Endodermal cell (in vitro differentiated cells): ENCODE data around the gene CYP2W1. TPM values are rescaled to one million over a fixed set of nuclear protein-coding genes. Genes with fewer than 3 reads are reported as not detected.
"Not testable (repeated sequence)": the region's sequence is repeated elsewhere in the genome, so short reads cannot be mapped to it uniquely, and the experiment has no call there.

Experiments used
- DNase-seq: peaks from one replicate; pipeline ENCODE4 v3.0.0-alpha.2; 2017
- H3K27ac ChIP-seq: 2 replicates; pipeline ENCODE4 v1.5.1; 2013; ENCODE audit warnings: mild to moderate bottlenecking, low read depth, low read length, moderate library complexity
- H3K27me3 ChIP-seq: 2 replicates; pipeline ENCODE4 v1.6.1; 2013; ENCODE audit warnings: mild to moderate bottlenecking, low read length, moderate library complexity; ENCODE audit not compliant: insufficient read depth, control insufficient read depth, poor library complexity, severe bottlenecking
- H3K36me3 ChIP-seq: 2 replicates; pipeline ENCODE4 v1.7.0; 2013; ENCODE audit warnings: mild to moderate bottlenecking, low read length, moderate library complexity; ENCODE audit not compliant: control insufficient read depth, insufficient read depth
- H3K4me1 ChIP-seq: one replicate; pipeline ENCODE4 v1.7.0; 2013; ENCODE audit warnings: low read length; ENCODE audit not compliant: control insufficient read depth, insufficient read depth
- H3K4me3 ChIP-seq: 2 replicates; pipeline ENCODE4 v1.5.1; 2013; ENCODE audit warnings: mild to moderate bottlenecking, low read length, moderate library complexity
- H3K9ac ChIP-seq: 2 replicates; pipeline ENCODE4 v1.6.1; 2013; ENCODE audit warnings: mild to moderate bottlenecking, low read length, moderate library complexity; ENCODE audit not compliant: poor library complexity, severe bottlenecking; ENCODE audit errors: extremely low read depth
- H3K9me3 ChIP-seq: 2 replicates; pipeline ENCODE4 v1.6.1; 2013; ENCODE audit warnings: mild to moderate bottlenecking, low read length, moderate library complexity; ENCODE audit not compliant: control insufficient read depth
- H3K27ac Mint-ChIP-seq: 2 replicates; pipeline ENCODE4 v1.8.0; 2020; ENCODE audit warnings: mixed read lengths
- H3K27me3 Mint-ChIP-seq: 2 replicates; pipeline ENCODE4 v1.8.0; 2021; ENCODE audit warnings: mild to moderate bottlenecking, mixed read lengths; ENCODE audit not compliant: insufficient read depth
- H3K36me3 Mint-ChIP-seq: 2 replicates; pipeline ENCODE4 v1.8.0; 2020; ENCODE audit warnings: low read depth, mixed read lengths
- H3K4me1 Mint-ChIP-seq: 2 replicates; pipeline ENCODE4 v1.8.0; 2020; ENCODE audit warnings: mixed read lengths
- H3K4me3 Mint-ChIP-seq: 2 replicates; pipeline ENCODE4 v1.8.0; 2020; ENCODE audit warnings: mild to moderate bottlenecking, moderate library complexity, mixed read lengths
- H3K9me3 Mint-ChIP-seq: 2 replicates; pipeline ENCODE4 v1.8.0; 2020; ENCODE audit warnings: mild to moderate bottlenecking, mixed read lengths
- CTCF ChIP-seq: fragments of 200-600 bp; sonication (generic); conservative IDR thresholded peaks from 2 replicates; pipeline ENCODE4 v1.5.0; 2021; ENCODE audit warnings: antibody characterized with exemption, mild to moderate bottlenecking
- WGBS, 2 experiments: methylation state at CpG; one replicate each; pipeline versions ENCODE4 v1.1.5 to v1.1.7; 2013; ENCODE audit warnings: missing lambda C conversion rate in 2 of 2, mixed read lengths in 1 of 2; ENCODE audit not compliant: insufficient coverage in 1 of 2, insufficient read length in 1 of 2; 5-methylcytosine and 5-hydroxymethylcytosine counted together
- total RNA-seq, 2 donors: library from RNA; stranded (reverse); fragmentation: NEBNext Ultra II Directional in 1 of 2; extraction: Animal tissue kit (Norgen Biotek cat#: 25700) in 1 of 2; gene quantifications; 2 replicates in 1 of 2; 3 replicates in 1 of 2; pipeline ENCODE4 v1.2.1, GENCODE V29; 2021

Gene CYP2W1
- total RNA-seq, 2 donors from 2014 or later = not detected

- H3K9me3 ChIP-seq = peaks cover 17% of the 10 kb centered on the region
- peaks cover 11% of the 10 kb centered on the region for H3K36me3 ChIP-seq
- no peak overlapping the region for H3K4me3 ChIP-seq
- H3K4me1 ChIP-seq = no peaks in the 10 kb centered on the region
- 93 to 94% methylated on average over 17 to 25 of the region's 25 CpGs for WGBS, 2 experiments
- DNase-seq = no peak
- Mint-ChIP-seq H3K4me3 (no peak overlapping the region), H3K4me1 (no peaks in the 10 kb centered on the region), H3K36me3 (peaks cover 14% of the 10 kb centered on the region), H3K27me3 (no peaks in the 10 kb centered on the region), H3K9me3 (peaks cover 15% of the 10 kb centered on the region), H3K27ac (no peak overlapping the region)
- H3K27me3 ChIP-seq = no peaks in the 10 kb centered on the region
- TF ChIP-seq CTCF = no peak
- H3K27ac ChIP-seq = no peak overlapping the region
- no peak overlapping the region for H3K9ac ChIP-seq
These were observed 49.7 kb downstream of the CYP2W1 start for GRCh38 chr7:1032536-1033181.

- Histone ChIP-seq H3K27ac (no peak overlapping the region), H3K4me1 (no peaks in the 10 kb centered on the region), H3K27me3 (no peaks in the 10 kb centered on the region), H3K9ac (no peak overlapping the region), H3K36me3 (peaks cover 11% of the 10 kb centered on the region), H3K4me3 (no peak overlapping the region), H3K9me3 (peaks cover 17% of the 10 kb centered on the region)
- Mint-ChIP-seq H3K27me3 (no peaks in the 10 kb centered on the region), H3K4me3 (no peak overlapping the region), H3K4me1 (no peaks in the 10 kb centered on the region), H3K27ac (no peak overlapping the region), H3K9me3 (peaks cover 15% of the 10 kb centered on the region), H3K36me3 (peaks cover 14% of the 10 kb centered on the region)
- 93 to 96% methylated on average over 18 to 20 of the region's 20 CpGs for WGBS, 2 experiments
- DNase-seq = no peak
- no peak for TF ChIP-seq CTCF
These were observed 50.7 kb downstream of the CYP2W1 start for GRCh38 chr7:1033546-1034145.

- not testable (repeated sequence) for H3K4me1 Mint-ChIP-seq, H3K9ac ChIP-seq, H3K27ac Mint-ChIP-seq, H3K27ac ChIP-seq, H3K4me3 Mint-ChIP-seq, H3K4me1 ChIP-seq, H3K27me3 Mint-ChIP-seq, H3K27me3 ChIP-seq, DNase-seq, H3K4me3 ChIP-seq
- Mint-ChIP-seq H3K9me3 (peaks cover 15% of the 10 kb centered on the region), H3K36me3 (peaks cover 14% of the 10 kb centered on the region)
- WGBS, 2 experiments = 67 to 90% methylated on average over 1 of the region's 1 CpG
- peaks cover 11% of the 10 kb centered on the region for H3K36me3 ChIP-seq
- H3K9me3 ChIP-seq = peaks cover 17% of the 10 kb centered on the region
These were observed 51.8 kb downstream of the CYP2W1 start for GRCh38 chr7:1034769-1035168.

- not testable (repeated sequence) for H3K27me3 ChIP-seq, H3K4me3 ChIP-seq, H3K4me1 ChIP-seq, H3K27ac ChIP-seq, H3K4me1 Mint-ChIP-seq, H3K4me3 Mint-ChIP-seq, H3K27ac Mint-ChIP-seq, H3K9ac ChIP-seq, DNase-seq, H3K27me3 Mint-ChIP-seq
- Histone ChIP-seq H3K9me3 (peaks cover 17% of the 10 kb centered on the region), H3K36me3 (peaks cover 11% of the 10 kb centered on the region)
- WGBS, 2 experiments = 96 to 97% methylated on average over 16 to 40 of the region's 40 CpGs
- H3K9me3 Mint-ChIP-seq = peaks cover 15% of the 10 kb centered on the region
- H3K36me3 Mint-ChIP-seq = peaks cover 16% of the 10 kb centered on the region
These were observed 53.4 kb downstream of the CYP2W1 start for GRCh38 chr7:1036164-1036928.
